HFFc6 (cell line): Measurements from ENCODE around the gene HOXD4. TPM values are rescaled to one million over a fixed set of nuclear protein-coding genes. Genes with fewer than 3 reads are reported as not detected.

ENCODE experiments used
- DNase-seq: peaks from one replicate; pipeline ENCODE4 v3.0.0-alpha.2; 2018
- H3K27ac Mint-ChIP-seq: 2 replicates; pipeline ENCODE4 v1.8.0; 2020; ENCODE audit warnings: mild to moderate bottlenecking, mixed read lengths
- H3K27me3 Mint-ChIP-seq: 2 replicates; pipeline ENCODE4 v1.8.0; 2021; ENCODE audit warnings: mild to moderate bottlenecking, moderate library complexity, mixed read lengths; ENCODE audit not compliant: insufficient read depth
- H3K36me3 Mint-ChIP-seq: 2 replicates; pipeline ENCODE4 v1.8.0; 2021; ENCODE audit warnings: low read depth, mixed read lengths
- H3K4me1 Mint-ChIP-seq: 2 replicates; pipeline ENCODE4 v1.8.0; 2020; ENCODE audit warnings: low read depth, mixed read lengths
- H3K4me3 Mint-ChIP-seq: 2 replicates; pipeline ENCODE4 v1.8.0; 2020; ENCODE audit warnings: mild to moderate bottlenecking, moderate library complexity, mixed read lengths
- H3K9me3 Mint-ChIP-seq: 2 replicates; pipeline ENCODE4 v1.8.0; 2020; ENCODE audit warnings: mild to moderate bottlenecking, mixed read lengths
- total RNA-seq, 6 experiments: library from RNA; stranded (reverse); fragmentation: NEBNext Ultra II Directional; extraction: Animal tissue kit (Norgen Biotek cat#: 25700); gene quantifications; 2 replicates in 1 of 6; 3 replicates in 5 of 6; pipeline ENCODE4 v1.2.3, GENCODE V29; 2021
- TF ChIP-seq, protein P1 (sequence below): fragments of 200-600 bp; sonication (generic); IDR thresholded peaks from 2 replicates; pipeline ENCODE4 v1.5.0; 2021; ENCODE audit warnings: antibody characterized with exemption, mild to moderate bottlenecking

HOXD4 gene
- total RNA-seq, 6 experiments from 2014 or later: 0.40 to 0.69 (median 0.57) TPM; not detected in 2

DNA sequence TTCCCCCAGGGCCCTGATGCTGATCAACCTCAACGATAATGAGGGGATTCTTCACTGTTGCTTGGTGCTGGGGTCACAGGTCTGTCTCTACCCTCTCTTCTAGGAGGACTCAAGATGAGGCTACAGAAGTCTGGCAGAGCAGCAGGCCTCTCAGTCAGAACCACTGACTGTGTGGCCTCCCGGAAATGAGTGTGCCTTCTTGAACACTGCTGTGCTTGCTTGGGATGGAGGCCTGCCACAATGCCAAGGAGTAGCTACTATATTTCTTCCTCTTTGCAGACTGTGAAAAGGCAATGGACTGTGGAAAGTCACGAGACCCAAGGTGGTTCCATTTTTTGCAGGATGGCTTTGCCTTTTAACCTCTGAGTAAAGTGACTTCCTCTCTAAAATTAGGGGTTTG, 31.3 kb downstream of the HOXD4 start:
- Mint-ChIP-seq H3K27ac (no peak overlapping the region), H3K4me1 (peaks cover 5% of the 10 kb centered on the region), H3K27me3 (peaks cover 47% of the 10 kb centered on the region), H3K4me3 (no peak overlapping the region), H3K9me3 (no peaks in the 10 kb centered on the region), H3K36me3 (peaks cover 4% of the 10 kb centered on the region)
- TF ChIP-seq, protein P1, sequence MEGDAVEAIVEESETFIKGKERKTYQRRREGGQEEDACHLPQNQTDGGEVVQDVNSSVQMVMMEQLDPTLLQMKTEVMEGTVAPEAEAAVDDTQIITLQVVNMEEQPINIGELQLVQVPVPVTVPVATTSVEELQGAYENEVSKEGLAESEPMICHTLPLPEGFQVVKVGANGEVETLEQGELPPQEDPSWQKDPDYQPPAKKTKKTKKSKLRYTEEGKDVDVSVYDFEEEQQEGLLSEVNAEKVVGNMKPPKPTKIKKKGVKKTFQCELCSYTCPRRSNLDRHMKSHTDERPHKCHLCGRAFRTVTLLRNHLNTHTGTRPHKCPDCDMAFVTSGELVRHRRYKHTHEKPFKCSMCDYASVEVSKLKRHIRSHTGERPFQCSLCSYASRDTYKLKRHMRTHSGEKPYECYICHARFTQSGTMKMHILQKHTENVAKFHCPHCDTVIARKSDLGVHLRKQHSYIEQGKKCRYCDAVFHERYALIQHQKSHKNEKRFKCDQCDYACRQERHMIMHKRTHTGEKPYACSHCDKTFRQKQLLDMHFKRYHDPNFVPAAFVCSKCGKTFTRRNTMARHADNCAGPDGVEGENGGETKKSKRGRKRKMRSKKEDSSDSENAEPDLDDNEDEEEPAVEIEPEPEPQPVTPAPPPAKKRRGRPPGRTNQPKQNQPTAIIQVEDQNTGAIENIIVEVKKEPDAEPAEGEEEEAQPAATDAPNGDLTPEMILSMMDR: no peak
- DNase-seq: no peak

DNA sequence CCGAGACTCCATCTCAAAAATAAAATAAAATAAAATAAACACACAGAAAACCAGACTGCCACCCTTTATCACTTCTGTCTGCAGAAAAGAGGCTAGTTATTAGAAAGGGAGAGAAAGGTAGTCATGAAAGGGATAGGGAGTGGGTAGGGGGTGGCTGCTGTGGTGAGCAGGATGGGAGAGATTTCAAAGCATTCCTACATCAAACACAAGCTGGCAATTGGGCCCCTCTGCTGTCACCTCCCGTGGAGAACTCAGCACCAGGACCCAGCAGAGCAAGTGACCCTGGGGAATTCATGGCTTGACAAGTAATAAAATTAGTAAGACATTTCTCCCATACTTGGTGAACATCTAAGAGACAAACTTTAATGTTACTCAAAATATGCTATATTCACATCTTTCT, 33.4 kb downstream of the HOXD4 start:
- H3K36me3 Mint-ChIP-seq: peaks cover 4% of the 10 kb centered on the region
- DNase-seq: no peak
- H3K9me3 Mint-ChIP-seq: no peaks in the 10 kb centered on the region
- no peak overlapping the region for H3K4me3 Mint-ChIP-seq
- TF ChIP-seq, protein P1: no peak
- H3K4me1 Mint-ChIP-seq: peaks cover 10% of the 10 kb centered on the region
- peaks cover 45% of the 10 kb centered on the region for H3K27me3 Mint-ChIP-seq
- no peak overlapping the region for H3K27ac Mint-ChIP-seq

DNA sequence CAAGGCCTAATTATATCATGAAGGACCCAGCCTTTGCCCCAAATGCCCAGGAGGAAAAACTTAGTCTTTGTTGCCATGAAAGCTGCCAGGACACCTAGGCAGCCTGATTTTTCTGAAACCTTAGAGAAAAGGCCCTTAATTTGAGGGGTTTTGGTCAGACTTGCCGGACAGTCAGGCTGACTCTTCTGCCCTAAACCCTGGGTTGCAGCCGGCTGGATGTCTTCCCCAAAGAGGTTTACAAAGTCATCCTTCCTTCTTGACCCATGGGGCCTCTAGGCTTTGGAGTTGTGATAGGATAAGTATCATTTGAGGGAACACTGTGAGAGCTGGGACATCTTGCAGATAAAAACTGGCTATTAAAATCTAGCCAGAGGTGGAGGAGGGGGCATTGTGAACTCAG, 34.7 kb downstream of the HOXD4 start:
- Mint-ChIP-seq H3K4me1 (peaks cover 10% of the 10 kb centered on the region), H3K4me3 (no peak overlapping the region), H3K27ac (no peak overlapping the region), H3K27me3 (peaks cover 52% of the 10 kb centered on the region), H3K36me3 (peaks cover 4% of the 10 kb centered on the region), H3K9me3 (no peaks in the 10 kb centered on the region)
- no peak for DNase-seq
- TF ChIP-seq, protein P1: no peak

DNA sequence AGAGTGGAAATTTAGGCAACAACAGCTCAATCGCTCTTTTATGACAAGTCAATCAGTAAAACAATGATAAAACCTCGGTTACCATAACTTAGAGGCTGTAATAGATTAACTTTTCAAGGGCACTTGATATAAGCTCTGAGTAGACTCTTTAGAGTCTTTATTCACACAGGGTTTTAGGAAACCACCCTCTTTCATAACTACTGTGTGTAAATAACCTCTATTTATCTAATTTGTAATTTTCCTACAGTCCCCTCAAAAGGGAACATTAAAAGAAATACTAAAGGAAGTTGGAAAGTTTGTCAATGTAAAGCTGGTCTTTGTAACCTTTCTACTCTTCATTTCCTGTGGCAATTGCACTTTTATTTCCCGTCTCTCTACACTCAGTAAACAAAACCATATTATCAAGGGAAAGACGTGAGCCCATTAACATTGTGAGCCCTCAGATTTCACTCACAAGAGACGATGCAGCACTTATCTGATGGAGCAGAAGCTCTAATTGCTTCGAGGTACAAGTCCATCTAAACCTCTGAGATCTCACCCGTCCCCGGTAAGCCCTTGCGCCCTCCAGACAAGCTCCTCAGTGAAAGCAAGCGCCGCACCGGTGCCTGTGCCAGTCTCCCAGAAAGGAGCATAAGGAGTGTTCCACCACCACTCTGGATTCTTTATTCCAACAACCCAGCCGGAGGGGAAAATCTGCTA, 36.0 kb downstream of the HOXD4 start:
- Mint-ChIP-seq H3K27me3 (peaks cover 49% of the 10 kb centered on the region), H3K9me3 (no peaks in the 10 kb centered on the region), H3K4me1 (peaks cover 10% of the 10 kb centered on the region), H3K27ac (no peak overlapping the region), H3K4me3 (peak overlapping the region; percentile 86), H3K36me3 (peaks cover 4% of the 10 kb centered on the region)
- DNase-seq: no peak
- TF ChIP-seq, protein P1: no peak

DNA sequence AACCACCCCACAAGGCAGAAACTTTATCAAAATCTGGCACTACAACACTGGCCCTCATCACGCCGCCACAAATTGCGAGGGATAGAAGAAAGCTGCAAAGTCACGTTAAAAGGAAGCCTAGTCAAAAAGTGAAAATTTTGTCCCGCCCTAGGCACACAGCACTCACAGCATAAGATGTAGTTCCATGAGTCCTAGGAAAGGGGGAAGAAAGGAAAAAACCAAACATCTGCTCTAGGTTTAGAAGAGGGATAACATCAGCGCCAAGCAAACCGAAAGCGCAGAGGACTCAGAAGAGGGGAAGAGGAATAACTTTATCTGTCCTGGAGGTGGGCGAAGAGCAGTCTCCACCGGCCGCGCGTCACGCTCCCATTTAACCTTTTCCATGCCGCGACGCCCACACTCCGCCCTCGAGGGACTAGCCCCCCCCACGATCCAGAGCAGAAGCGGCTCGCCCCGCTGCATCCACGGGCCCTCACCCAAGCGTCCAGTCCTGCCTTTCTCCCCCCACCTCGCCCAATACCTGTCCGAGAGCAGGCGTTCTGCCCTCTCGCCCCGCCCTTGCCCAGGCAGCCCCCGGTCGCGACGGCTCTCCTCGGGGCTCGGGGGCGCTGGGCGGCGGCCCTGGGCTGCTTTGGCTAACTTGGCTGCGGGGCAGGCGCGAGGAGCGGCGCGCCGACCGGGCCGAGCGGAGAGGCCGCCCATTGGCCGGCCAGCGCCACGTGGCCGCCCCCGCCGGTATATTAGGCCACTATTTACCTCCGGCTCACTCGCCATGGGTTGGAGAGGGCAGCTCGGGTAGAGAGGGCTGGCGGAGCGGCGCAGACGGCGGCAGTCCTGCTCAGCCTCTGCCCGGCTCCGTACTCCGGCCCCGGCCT, 36.8 kb downstream of the HOXD4 start, which contains the start of gene HOXD1:
Gene HOXD1 (plus strand): TSS at position 770 of the 875 bp plus-strand sequence. CDS start 134 bp downstream, outside the sequence.
- Mint-ChIP-seq H3K36me3 (peaks cover 4% of the 10 kb centered on the region), H3K9me3 (no peaks in the 10 kb centered on the region), H3K4me1 (peaks cover 10% of the 10 kb centered on the region), H3K27ac (no peak within 1 kb of the TSS), H3K4me3 (peak within 1 kb of the TSS; percentile 86), H3K27me3 (peaks cover 43% of the 10 kb centered on the region)
- TF ChIP-seq, protein P1: no peak
- no peak for DNase-seq
